HG03565 (cell line): ENCODE results near the gene ZFHX3.
A peak's percentile ranks its signal among the peaks of the same experiment; 100 is the strongest.
"Not testable (repeated sequence)": the region's sequence is repeated elsewhere in the genome, so short reads cannot be mapped to it uniquely, and the experiment has no call there.

Experiments used
- ATAC-seq: cut with Tn5 transposase; IDR thresholded peaks from one replicate; pipeline ENCODE4 v1.9.1; 2021; ENCODE audit warnings: mild to moderate bottlenecking, moderate library complexity; ENCODE audit not compliant: unreplicated experiment

Gene ZFHX3, protein sequence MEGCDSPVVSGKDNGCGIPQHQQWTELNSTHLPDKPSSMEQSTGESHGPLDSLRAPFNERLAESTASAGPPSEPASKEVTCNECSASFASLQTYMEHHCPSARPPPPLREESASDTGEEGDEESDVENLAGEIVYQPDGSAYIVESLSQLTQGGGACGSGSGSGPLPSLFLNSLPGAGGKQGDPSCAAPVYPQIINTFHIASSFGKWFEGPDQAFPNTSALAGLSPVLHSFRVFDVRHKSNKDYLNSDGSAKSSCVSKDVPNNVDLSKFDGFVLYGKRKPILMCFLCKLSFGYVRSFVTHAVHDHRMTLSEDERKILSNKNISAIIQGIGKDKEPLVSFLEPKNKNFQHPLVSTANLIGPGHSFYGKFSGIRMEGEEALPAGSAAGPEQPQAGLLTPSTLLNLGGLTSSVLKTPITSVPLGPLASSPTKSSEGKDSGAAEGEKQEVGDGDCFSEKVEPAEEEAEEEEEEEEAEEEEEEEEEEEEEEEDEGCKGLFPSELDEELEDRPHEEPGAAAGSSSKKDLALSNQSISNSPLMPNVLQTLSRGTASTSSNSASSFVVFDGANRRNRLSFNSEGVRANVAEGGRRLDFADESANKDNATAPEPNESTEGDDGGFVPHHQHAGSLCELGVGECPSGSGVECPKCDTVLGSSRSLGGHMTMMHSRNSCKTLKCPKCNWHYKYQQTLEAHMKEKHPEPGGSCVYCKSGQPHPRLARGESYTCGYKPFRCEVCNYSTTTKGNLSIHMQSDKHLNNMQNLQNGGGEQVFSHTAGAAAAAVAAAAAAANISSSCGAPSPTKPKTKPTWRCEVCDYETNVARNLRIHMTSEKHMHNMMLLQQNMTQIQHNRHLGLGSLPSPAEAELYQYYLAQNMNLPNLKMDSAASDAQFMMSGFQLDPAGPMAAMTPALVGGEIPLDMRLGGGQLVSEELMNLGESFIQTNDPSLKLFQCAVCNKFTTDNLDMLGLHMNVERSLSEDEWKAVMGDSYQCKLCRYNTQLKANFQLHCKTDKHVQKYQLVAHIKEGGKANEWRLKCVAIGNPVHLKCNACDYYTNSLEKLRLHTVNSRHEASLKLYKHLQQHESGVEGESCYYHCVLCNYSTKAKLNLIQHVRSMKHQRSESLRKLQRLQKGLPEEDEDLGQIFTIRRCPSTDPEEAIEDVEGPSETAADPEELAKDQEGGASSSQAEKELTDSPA (N-terminal part only)

DNA sequence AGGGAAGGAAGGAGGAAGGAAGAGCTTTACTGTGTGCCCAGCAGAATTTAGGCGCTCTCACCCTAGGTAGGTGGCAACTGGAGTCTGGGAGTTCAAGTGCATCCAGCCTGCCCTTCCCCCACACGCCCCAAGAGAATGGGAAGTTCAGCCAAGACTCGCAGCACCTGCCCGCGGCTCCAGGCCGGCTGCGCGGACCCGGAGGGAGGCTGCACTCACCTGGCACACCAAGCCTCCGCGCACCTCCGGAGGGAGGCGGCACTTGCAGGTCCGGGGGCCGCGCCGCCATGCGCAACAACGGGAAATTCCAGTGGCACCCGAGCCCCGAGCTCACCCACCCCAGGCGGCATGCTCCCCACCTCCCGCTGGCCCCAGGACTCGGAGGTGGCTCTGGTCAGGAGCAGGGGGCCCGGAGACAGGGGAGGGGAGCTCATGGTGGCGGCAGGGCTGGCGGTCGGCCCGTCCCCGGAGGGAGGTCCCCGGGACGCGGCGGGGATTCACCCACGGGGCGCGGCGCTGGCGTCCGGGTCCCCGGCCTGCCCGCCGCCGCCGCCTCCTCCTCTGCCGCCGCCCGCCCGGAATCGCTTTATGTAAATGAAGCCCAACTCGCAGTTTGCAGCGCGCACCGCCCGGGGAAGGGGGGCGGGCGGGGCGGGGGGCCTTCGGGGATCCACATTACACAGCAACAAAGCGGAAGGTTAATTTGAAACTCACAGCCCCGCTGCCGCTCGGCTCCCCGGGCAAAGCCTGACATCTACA is at the start of gene ZFHX3:
ZFHX3 (minus strand) TSS at position 593 of the 756 bp plus-strand sequence. CDS start 87,983 bp downstream, outside the sequence.
- peak; percentile 53 for ATAC-seq

DNA sequence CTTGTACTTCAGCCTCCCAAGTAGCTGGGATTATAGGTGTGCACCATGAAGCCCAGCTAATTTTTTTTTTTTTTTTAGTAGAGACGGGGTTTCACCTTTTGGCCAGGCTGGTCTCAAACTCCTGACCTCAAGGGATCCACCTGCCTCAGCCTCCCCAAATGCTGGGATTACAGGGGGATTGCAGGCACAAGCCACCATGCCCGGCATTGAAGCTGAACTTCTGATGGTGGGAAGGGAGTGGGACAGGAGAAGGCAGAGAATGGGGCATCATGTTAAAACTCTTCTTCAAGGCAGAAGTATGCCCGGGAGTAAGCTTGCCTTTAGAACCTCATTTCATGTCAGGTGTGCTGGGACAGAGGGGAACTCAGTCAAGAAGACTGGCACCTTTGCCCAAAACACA is 48.6 kb upstream of the ZFHX3 start:
- ATAC-seq, result no peak

DNA sequence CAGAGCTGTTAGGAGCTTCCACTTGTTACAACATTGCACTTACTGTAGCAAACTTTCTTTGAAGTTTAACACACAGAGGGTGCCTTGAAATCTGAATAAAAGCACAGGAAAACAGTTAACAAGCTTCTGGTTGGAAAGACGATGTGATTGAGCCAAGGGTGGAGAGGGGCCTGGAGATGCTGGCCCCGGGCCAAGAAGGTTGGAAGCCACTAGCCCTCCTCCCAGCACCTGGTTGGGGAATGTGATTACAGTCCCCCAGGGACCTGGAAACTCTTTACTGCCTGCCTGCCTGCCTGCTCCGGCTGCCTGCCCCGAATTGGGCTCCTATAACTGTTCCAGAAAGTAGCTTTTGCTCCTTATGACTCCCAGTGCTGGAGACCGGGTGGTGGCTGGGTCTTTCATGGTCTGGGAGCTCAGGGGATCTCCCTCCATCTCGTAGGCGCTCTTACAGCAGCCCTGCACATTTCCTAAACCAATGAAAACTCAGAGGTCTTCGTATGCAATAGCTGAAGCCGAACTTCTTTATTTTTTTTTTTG is 48.0 kb upstream of the ZFHX3 start:
- ATAC-seq, result no peak

DNA sequence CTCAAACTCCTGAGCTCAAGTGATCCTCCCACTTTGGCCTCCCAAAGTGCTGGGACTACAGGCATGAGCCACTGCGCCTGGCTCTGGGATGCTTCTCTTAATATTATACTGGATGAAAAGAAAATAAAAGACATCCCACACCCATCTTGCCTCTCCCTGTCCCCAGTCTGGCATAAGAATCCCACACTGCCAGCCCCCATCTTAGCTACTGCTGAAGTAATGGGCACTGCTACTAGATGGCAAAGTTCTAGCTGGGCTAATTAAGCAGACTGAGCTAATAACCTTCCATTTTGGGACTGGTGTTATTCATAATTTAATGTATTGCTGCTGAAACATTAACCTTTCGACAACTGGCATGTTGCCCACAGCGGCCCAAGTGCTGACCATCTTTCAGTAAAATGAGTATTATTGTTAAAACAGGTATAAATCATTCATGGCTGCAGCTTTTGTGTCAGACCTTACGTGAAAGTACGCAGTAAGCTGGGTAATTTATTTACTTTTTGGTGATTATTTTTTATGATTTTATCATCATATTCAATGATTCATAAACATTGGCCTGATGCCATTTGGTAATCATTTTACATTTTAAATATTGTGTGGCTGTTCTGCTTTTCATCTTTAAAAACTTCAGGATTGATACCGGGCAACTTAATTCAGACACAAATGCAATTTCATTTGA is 47.4 kb upstream of the ZFHX3 start:
- ATAC-seq, result no peak

DNA sequence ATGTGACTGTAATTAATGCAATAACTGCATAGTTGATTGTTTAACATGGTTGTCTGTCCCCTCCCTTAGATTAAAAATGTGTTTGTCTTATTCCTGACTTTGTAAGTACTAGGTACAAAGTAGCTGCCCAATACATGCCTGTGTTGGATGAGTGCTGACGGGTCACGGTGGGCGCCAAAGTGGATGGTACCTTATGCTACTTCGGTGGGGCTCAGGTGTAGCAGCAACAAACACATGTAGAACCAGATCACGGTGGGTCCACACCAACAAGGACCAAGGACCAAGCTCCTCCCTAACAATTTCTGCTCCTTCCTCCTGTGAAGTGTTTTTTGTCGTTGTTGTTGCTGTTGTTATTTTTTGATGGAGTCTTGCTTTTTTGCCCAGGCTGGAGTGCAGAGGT is 46.4 kb upstream of the ZFHX3 start:
- ATAC-seq, result no peak

DNA sequence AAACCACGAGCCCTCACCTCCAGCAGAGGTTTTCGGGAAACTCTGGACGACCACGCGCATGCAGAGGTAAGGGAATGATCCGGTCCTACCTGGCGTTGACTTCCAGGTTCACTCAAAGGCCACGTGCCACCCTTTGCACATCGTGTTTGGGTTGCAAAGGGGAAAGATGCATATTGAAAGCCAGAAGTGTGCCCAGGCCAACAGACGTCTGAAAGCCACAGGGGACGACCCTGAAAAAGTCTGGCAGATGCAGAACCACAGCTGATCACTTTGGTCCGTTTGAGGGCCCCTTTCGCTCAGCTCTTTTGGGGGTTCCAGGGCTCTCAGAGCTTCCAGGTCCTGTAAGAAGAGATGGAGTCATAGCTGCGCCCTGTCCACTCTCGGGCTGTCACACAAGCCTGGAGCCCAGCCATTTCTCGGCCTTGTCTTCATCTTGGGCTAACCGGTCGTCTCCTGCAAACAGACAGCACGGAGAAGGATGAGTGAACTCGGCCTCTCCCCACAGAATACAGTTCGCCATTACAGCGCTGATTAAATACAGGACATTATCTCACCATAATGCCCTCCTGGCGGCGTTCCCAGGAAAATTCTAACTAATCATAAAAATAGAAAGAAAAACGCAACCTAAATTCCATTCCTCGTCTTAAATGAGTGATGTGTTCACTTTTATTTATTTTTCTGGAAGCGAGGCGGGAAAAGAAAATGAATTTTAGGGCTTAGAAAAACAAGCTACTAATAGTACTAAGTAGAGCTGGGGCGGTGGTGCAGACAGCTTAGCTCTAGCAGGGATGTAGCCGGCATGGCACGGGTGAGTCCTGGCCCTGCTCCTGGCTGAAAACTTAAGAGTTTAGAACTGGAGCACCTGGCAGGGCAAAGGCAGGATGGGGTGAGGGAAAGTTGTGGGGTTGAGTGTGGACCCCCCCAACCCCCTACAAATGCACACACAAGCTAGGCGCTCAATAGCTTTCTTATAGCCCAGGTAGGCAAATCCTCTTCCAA is 45.5 kb upstream of the ZFHX3 start:
- no peak for ATAC-seq

DNA sequence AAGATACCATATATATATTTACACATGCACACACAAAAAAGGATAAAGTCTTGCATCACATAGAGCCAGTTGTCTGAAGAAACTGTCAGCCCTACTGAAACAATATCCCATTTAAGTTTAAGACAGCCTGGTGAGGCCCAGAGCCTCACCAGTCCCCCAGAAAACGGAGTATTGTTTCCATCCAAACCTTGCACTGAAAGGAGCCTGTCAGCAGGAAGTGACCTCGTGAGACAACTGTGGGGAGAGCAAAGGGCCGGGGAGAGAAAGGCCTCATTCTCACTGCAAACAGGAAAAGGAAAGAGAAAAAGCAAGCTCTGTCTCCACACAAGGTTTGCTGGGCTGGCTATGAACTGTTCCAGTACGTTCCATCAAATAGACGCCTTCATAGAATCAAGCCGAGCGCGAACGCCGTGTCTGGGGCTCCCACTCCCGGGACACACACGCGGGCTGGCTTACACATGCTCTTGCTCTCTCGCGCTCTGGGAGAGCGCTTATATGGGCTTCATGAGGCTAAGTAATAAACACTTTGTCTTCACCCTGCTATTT is 44.4 kb upstream of the ZFHX3 start:
- no peak for ATAC-seq

DNA sequence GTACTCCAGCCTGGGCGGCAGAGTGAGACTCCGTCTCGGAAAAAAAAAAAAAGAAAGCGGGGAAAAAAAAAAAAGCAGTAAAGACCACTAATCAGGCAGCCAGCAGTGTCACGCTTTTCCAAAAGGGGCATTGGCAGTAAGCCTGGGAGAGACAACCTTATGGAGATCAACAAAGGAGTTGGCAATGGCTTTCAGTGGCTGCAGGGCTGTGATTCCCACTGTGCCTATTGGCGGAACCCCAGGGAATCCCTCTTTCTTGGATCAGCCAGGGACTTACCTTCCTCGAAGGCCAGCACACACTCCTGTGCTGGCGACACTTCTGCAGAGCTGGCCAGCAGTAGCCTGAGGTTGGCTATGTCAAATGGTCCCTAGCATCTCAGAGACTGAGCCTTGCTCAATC is 43.2 kb upstream of the ZFHX3 start:
- ATAC-seq, result no peak

DNA sequence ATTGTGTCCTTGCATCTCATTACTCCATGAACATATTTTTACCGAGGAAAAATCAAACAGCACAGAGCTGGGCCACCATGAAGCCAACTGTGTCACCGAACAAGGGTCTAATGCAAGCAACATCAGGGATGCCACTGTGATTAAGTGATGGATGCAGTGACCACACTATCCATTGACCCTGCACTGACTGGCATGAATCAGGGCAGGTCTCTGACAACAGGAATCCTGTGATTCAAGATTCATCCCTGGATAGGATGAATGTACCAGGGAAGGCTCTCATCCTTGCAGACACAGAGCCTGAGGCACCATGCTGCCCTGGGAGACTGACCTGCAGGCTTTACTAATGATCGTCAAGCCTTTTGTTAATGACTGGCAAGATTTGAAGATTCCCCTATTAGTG is 41.5 kb upstream of the ZFHX3 start:
- ATAC-seq, result no peak

DNA sequence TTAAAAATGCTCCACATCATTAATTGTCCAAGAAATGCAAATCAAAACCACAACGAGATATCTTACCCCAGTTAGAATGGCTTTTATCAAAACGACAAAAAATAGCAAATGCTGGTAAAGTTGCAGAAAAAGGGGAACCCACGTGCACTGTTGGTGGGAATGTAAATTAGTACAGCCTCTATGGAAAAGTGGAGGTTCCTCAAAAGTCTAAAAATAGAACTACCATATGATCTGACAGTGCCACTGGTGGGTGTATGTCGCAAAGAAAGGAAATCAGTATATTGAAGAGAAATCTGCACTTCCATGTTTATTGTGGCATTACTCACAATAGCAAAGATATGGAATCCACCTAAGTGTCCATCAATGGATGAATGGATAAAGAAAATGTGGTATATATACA is 38.2 kb upstream of the ZFHX3 start:
- ATAC-seq, result no peak

DNA sequence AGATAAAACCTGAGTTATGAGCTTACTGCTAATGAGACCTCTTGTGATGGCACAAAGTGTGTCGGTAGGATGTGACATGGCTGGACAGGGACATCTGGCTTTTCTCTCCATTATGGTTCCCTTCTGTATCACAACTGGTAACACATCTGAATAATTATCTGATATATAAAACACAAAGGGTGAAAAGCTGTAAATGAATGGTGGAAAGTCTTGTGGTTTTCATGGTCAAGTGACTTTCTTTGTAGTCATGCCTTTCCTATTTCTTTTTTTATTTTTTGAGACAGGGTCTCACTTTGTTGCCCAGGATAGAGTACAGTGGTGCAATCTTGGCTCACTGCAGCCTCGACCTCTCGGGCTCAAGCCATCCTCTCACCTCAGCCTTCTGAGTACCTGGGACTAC is 35.3 kb upstream of the ZFHX3 start:
- ATAC-seq, result no peak

DNA sequence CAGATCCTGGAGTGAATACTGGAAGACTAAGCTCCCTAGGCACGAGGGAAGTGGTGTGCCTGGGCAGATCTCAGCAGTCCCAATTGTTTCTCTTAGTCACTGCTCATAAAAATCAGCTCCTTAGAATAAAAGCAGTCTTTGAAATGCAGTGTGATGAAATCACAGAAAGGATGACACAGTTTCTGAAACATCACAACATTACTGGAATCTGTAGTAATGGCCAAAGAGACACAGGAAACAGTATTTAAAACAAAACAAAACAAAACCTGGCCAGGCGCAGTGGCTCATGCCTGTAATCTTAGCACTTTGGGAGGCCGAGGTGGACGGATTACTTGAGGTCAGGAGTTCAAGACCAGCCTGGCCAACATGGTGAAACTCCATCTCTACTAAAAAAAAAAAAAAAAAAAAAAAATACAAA is 34.7 kb upstream of the ZFHX3 start:
- not testable (repeated sequence) for ATAC-seq

DNA sequence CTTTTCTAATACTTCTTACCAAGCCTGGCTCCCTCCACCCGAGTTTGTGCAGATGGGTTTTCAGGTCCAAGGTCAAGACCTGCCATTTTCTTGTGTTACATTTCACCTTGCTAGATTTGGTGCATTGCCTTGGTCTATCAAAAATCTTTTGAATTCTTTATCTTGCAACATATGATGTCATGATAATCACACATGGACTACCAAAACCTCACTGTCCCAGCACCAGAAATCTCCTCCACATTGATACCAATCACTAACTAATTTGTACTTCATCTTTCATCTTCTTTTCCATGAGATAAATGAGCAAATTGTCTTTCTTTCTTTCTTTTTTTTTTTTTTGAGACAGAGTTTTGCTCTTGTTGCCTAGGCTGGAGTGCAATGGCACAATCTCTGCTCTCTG is 33.0 kb upstream of the ZFHX3 start:
- ATAC-seq, result no peak

DNA sequence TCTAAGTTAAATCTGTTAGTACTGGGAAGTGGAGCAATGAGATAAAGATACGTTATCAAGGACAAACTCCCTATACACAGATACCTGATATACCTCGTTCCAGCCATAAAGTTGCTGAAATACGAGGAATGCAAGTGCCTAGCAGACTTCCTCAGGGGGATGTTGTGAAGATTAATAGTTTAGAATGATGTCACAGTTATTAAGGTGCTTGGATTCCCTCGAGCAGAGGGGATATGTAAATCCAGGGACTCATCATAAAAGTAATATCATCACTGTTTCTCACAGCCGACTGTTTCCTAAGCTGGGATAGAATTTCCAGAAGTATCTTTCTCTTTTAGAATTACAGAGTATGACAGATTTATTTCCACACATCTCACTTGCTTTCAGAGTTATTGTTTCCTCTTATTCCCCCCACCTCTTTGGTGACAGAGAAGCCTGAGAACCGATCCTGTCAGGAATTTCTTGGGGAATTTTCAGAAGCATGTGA is 28.4 kb upstream of the ZFHX3 start:
- ATAC-seq, result no peak

DNA sequence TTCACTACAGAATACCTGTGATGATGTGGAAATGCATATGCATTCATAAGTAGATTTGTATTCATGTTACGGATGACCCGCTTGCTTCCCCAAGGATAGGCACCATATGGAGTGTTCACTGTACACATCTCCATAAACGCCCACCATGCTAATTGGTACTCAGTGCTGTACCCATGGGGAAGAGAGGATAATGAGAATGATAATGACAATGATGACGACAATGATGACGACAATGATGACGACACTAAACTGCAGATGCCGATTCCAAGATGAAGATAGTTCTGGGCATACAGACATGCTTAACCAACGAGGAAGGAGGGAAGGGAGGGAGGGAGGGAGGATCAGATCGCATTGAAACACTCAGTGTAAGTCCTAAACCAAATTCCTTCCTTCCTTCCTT is 26.5 kb upstream of the ZFHX3 start:
- ATAC-seq, result no peak

DNA sequence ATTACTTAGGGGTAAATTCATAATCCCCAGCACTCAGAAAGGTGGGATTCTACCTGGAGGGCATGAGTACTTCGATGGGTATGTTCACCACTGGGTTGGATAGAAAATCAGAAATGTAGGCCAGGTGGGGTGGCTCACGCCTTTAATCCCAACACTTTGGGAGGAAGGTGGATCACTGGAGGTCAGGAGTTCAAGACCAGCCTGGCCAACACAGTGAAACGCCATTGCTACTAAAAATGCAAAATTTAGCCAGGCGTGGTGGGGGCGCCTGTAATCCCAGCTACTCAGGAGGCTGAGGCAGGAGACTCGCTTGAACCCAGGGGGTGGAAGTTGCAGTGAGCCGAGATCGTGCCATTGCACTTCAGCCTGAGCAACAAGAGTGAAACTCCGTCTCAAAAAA is 24.1 kb upstream of the ZFHX3 start:
- ATAC-seq, result not testable (repeated sequence)

DNA sequence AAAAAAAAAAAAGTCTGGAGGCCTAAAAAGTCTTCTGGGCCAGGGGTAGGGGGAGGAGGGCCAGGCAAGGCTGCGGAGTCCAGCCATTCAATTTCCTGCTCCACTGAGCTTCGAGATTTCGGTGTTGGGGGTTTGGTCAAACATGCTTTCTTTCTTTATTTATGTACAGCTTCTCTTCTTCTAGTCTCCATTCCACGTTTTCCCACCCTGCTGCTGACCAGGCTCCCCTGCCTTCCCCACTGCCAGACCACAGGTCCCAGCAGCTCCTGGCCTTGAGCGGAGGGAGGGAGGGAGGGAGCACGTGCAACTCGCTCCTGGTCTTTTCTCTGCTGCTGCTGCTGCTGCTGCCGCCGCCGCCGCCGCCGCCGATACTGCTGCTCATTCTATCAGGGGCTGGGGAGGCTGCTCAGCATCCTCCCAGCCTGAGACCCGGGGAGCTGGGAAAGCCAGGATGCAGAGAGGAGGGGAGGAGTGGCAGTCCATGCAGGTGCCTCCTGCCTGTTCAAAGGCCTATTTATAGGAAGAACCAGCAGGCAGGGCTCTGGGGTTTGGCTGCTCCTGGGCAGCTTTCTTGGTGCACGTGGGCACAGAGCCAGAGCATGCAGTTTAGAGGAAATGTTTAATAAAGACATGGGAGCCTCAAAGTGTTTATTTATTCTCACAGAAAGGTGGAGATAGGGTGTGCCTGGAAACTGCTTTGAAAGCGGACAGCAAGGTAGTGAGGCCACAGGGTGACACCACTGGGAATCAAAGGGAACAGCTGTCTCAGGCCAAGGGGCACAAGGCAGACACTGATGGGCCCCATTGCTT is 23.4 kb upstream of the ZFHX3 start:
- ATAC-seq, result no peak
